RPMI8226 (cell line): ENCODE data around the gene ODAPH.

Experiments
- DNase-seq: peaks from one replicate; pipeline ENCODE4 v3.0.0-alpha.2; 2015

The ODAPH gene

DNA sequence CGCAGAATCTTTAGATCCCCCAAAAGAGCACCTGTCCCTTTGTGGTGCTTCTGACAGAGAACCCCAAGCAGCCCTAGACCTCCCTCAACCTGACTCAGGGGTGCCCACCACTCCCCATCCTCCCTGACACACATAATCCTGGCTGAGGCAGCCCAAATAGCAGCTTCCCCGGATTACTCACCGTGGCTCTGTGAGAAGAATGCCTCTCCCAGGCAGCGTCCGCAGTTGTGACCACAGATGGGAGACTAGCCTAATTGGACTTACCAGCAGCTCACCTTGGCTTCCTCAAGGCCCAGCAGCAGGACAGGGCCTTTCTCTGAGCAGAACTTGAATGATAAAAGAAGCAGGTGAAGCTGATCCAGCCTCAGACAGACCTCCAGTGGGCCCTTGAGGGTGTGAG is 10.3 kb upstream of the ODAPH start:
- no peak for DNase-seq

DNA sequence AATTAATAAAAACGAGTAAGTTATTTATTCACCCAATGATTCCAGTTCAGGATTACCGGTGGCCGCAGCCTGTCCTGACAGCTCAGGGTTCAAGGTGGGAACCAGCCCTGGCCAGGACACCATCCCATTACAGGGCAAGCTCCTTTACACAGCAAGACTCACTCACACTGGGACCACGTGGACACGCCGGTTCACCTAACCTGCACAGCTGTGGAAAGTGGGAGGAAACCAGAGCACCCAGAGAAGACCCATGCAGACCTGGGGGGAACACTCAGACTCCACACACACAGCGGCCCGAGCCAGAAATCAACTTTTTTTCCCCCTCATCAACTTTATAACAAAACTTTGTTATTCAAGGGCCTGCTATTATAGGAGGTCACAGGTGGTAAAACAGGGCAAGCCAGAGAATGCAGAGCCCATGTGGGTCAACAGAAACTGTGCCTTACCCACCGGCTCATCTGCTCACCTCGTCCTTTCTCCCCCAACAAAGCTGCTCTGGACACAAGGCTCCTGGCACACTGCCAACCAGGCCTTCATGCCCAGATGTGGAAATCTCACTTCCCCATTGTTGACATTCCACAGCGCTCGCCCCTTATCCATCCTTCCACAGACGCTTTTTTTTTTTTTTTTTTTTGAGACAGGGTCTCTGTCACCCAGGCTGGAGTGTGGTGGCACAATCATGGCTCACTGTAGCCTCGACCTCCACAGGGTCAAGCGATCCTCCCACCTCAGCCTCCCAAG is 8.0 kb upstream of the ODAPH start:
- peak; percentile 91 for DNase-seq

DNA sequence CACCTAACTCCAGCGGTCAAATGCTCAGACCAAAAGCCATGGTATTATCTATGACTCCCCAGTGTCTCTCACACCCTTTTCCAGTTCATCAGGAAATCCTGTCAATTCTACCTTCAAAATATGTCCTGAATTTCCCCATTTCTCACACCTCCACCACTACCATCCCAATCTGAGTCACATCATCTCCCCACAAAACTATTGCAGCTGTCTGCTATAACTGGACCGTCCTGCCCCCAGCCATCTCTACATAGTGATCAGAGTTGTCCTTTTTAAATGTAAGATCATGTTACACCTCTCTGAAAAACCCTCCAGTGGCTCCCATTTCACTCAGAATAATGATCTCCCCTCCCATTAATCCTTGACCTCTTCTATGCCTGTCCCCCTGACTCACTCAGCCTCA is 6.8 kb upstream of the ODAPH start:
- no peak for DNase-seq

DNA sequence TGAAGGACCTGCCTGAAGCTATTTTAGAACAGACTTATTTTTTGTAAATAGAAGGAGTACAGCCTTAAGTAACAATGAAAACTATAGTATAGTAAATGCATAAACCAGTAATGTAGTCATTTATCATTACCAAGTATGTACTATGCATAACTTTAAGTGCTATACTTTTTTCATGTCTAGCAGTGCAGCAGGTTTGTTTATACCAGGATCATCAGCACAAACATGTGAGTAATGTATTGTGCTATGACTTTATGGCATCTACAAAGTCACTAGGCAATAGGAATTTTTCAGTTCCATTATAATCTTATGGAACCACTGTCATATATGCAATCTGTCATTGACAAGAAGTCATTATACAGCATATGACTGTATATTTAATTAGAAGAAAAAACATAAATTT is 3.4 kb upstream of the ODAPH start:
- no peak for DNase-seq

DNA sequence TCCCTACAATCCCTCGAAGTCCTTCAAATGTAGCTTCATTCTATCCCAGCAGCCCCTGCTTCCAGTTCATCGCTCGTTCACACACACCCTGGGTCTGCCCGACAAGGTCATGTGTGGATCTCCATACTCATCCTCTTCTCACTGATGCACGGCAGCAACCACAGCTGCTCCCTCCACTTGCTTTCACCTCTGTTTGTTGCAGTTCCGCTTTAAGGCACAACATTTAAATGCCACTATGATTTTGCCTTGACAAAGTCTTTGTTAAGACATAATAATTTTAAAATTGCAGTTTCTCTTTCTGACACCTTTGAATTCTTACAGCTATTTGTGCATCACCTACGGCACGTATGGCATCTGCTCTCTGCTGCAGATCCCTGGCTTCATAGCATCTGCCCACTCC is 1.8 kb downstream of the ODAPH start:
- no peak for DNase-seq

DNA sequence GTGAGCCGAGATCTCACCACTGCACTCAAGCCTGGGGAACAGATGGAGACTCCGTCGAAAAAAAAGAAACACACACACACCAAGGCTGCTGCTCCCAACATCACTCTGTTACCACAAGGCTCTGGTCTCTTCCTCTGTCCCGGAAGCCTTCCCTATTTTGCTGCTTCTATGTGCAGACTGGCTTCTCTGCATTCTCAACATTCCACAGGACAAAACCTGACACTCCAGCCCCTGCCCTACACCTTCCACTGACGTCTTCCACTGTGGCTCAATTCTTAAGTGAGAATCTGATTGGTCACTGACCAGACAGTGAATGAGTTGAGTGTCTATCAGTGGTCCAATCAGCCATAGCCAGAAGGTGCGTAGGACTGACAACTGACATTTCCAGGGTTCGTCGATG is 5.9 kb downstream of the ODAPH start:
- DNase-seq: no peak

DNA sequence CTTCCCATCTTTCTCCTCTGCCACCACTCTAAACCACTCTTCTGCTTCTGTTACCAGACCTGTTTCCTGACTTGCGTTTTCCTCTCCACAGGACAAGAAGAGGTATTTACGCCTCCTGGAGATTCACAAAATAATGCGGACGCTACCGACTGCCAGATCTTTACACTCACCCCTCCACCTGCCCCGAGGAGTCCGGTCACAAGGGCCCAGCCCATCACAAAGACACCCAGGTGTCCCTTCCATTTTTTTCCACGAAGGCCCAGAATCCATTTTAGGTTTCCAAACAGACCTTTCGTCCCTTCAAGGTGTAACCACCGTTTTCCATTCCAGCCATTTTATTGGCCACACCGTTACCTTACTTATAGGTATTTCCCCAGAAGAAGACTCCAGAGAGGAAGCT is 8.2 kb downstream of the ODAPH start:
- no peak for DNase-seq

DNA sequence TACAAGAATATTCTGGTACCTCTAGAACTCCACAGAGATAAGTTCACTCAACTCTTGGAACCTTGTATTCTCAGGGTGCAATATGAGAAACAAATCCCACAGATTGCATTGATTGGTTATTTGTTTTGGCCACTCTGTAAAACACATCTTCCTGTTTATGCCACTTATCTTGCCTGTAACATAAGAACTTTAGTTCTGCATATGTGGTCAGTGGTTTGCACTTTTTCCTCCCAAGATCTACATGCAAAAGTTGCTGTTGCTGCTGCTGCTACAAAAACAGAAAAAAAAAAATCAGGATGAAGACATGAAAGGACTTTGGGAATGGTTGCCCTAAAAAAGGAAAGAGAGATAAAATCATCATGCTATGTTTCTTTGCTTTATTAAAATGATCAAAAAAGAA is 9.6 kb downstream of the ODAPH start:
- DNase-seq: no peak

DNA sequence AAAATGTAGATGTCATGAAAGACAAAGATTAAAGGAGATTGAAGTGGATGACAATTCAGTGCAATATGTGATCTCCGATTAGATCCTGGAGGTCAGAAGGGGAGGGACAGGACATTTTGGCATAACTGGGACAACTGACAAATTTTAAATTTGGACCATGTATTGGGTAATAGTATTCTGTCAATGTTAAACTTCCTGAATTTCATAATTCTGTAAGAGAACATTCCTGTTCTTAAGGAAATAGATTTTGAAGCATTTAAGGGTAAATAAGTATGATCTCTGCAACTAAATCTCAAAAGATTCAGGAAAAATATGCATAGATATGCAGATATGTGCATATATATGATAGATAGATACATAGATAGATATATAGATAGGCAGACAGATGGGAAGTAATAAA is 11.0 kb downstream of the ODAPH start:
- no peak for DNase-seq

DNA sequence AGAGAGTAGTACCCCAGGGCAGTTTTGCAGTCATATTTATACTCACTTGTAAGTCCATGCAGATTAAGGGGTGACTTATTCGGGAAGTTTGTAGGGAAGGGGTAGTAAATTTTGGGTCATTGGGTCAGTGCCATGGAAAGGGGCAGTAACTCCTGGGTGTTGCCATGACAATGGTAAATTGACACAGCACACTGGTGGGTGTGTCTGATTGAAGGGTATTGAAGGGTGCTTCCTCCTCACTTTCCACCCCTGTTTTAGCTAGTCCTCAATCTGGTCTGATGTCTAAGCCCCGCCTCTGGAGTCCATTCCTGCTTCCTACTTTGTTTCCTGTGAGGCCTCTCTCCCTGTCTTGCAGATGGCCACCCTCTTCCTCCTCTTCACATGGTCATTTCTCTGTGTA is 11.9 kb downstream of the ODAPH start:
- no peak for DNase-seq

DNA sequence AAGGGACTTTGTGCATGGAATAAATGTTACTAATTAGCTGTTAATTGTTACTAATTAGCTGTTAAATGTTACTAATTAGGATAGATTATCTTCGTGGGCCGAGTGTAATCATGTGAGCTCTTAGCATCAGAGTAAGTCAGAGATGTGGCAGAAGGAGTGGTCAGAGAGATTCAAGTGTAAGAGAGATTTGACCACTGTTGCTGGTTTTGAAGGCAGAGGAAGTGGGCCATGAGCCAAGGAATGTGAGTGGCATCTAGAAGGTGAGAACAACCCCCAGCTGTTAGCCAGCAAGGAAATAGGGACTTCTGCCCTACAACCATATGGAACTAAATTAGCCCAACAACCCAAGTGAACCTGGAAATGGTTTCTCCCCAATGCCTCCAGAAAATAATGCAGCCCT is 28.2 kb downstream of the ODAPH start:
- DNase-seq: peak; percentile 22

DNA sequence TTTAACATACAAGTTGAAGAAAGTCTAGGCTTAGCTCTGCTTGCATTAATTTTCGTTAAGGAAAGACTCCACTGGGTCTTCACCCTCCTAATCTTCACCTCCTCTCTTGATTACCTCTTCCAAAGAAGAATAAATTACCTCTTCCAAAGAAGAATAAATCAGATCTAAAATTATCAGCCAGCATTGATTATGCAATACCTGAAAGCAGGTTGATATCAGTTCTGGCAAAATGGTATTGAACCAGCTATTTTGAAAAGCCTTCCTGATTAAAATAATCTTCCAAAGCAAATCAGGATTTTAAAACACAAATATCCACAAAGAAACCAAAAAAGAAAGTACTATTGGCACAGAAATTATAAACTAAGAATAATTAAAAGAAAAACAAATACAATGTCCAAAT is 37.5 kb downstream of the ODAPH start:
- DNase-seq: no peak

DNA sequence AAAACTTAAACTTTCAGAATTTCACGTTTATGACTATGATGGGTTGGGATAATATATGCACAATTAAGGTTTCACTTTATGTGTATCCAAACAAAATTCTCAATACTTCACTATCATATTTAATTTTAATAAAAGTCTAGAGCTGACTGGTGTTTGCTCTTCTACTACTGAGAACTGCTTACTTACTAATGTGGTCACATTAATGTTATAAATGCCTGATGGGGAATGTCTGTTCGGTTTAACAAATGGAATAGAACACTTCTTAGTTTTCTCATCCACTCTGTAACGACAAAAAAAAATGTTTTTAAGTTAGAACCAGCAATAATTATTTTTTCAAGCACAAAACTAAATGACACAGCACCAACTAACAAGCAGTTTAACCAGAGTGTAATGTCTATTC is 40.2 kb downstream of the ODAPH start:
- no peak for DNase-seq

DNA sequence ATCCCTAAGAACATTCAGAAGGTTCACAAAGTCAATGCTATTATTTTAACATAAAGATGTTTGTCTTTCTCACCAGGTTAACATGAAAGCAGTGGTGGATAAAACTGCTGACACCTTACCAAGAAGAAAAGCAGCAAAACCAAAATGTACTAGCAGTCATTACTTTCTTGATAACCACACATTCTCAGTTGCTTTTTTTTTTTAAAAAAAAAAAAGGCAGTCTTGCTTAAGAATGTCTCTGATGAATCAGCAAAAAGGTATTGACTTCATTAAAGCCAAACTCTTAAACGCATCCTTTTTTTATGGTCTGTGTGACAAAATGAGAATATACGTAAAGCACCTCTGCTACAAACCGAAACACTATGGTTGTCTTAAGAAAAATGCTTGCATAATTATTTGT is 42.5 kb downstream of the ODAPH start:
- peak; percentile 61 for DNase-seq

DNA sequence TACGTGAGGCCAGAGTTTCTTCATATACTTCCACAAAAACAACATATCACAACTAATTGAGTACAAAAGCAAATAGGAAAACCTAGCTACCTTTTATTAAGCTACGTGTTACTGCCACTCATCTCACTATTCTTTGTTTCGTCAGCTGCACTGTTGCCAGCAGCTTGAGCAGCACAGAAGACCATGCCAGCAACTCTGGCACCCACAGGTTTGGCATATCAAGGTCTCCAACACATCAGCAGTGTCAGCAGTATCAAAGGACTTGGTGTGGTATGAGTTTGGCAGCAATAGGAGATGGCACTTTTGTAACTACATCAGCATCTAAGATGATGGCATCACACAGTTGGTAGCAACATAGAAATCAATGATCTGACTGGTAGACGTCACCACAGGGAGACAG is 43.8 kb downstream of the ODAPH start:
- DNase-seq: peak; percentile 52

DNA sequence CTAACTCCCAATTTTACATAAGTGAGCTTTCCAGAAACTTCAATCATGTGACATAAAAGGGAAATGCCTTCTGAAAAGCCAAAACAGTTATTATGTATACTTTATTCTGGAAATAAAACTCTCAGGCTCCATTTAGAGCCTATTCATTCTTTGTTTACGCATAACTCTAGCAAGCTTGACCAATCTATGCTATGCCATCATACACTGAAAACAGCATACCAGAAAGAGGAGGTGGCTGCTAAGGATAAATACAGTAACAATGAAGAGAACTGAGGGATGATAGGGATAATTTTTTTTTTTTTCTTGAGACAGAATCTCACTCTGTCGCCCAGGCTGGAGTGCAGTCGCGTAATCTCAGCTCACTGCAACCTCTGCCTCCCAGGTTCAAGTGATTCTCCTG is 50.1 kb downstream of the ODAPH start:
- DNase-seq: no peak

DNA sequence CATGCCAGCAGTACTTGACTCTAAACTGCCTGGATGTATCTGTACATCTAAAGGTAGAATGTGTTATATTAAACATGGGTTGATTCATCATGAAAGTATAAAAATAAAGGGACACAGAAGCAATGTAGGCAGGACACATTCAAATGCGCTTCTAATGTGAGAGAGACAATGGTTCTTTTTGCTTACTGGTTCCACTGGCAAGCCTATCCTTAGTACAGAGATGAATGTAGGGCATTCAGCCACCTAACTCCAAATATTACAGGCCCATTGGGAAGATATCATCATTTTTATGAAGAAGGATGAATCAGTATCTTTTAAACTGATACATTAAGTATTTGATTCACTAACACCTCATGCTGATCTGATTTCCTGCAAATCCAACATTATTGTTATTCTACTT is 56.4 kb downstream of the ODAPH start:
- no peak for DNase-seq
